ENCODE measurements around the gene LCOR. TPM values are rescaled to one million over a fixed set of nuclear protein-coding genes. Genes with fewer than 3 reads are reported as not detected.

The LCOR gene
- total RNA-seq, 1 experiment from 2014 or later, result 42.1 TPM

GRCh38 chr10:96959733-96960132 is 127.6 kb downstream of the LCOR start:
- Mint-ChIP-seq H3K27me3 (ENCODE audit: low read depth) (no peaks in the 10 kb centered on the region), H3K4me1 (no peaks in the 10 kb centered on the region), H3K36me3 (ENCODE audit: insufficient read depth in 1 of 3, low read depth in 3 of 3) (peaks cover 5 to 18% (median 12%) of the 10 kb centered on the region in 3 experiments; a peak in 5 of 7 replicates), H3K27ac (0 out of 7 replicates have a peak overlapping the region, but pooled peaks of 1 of the 3 experiments have one; percentile 64), H3K4me3 (no peak overlapping the region), H3K9me3 (no peaks in the 10 kb centered on the region)
- no peak overlapping the region for H3K4me2 ChIP-seq (ENCODE audit: insufficient read depth, insufficient read length, low read length)
- H3T11ph ChIP-seq (ENCODE audit: low read length), result no peak overlapping the region
- H3K27me3 ChIP-seq (ENCODE audit: insufficient read depth, low read length), result no peaks in the 10 kb centered on the region
- H3K4ac ChIP-seq (ENCODE audit: low read depth, low read length), result no peak overlapping the region
- H2BK15ac ChIP-seq (ENCODE audit: low read depth, low read length), result no peak overlapping the region
- H4K5ac ChIP-seq (ENCODE audit: insufficient read length, low read depth, low read length), result no peak overlapping the region
- H3K4me1 ChIP-seq (ENCODE audit: insufficient read depth, low read length), result no peaks in the 10 kb centered on the region
- H2BK12ac ChIP-seq (ENCODE audit: insufficient read length, low read depth, low read length), result no peak overlapping the region
- H3K18ac ChIP-seq (ENCODE audit: insufficient read length, low read depth, low read length), result no peak overlapping the region
- H2AK5ac ChIP-seq (ENCODE audit: insufficient read length, low read length), result no peak overlapping the region
- H3K23ac ChIP-seq (ENCODE audit: insufficient read length, low read depth, low read length), result no peak overlapping the region
- no peak overlapping the region for H2BK120ac ChIP-seq (ENCODE audit: low read depth, low read length, poor library complexity, severe bottlenecking)
- H3K56ac ChIP-seq (ENCODE audit: insufficient read length, low read depth, low read length), result no peak overlapping the region
- no peak for DNase-seq
- H3K14ac ChIP-seq (ENCODE audit: insufficient read depth, low read length), result no peak overlapping the region
- no peak overlapping the region for H2BK20ac ChIP-seq (ENCODE audit: low read depth, low read length, poor library complexity, severe bottlenecking)
- H3K9ac ChIP-seq (ENCODE audit: extremely low read depth, insufficient read length, low read length), result no peak overlapping the region
- no peaks in the 10 kb centered on the region for H4K20me1 ChIP-seq (ENCODE audit: control insufficient read depth, insufficient read depth, insufficient read length)
- no peak overlapping the region for H4K8ac ChIP-seq (replicated peaks; ENCODE audit: insufficient read length, low read depth, low read length)
- H3K79me2 ChIP-seq (ENCODE audit: insufficient read depth, low read length), result no peaks in the 10 kb centered on the region
- no peaks in the 10 kb centered on the region for H3K23me2 ChIP-seq (ENCODE audit: insufficient read length, low read depth, low read length, poor library complexity, severe bottlenecking)
- H2AFZ ChIP-seq (ENCODE audit: low read length), result no peak overlapping the region
- H3K79me1 ChIP-seq (ENCODE audit: insufficient read depth, low read depth, low read length, poor library complexity, severe bottlenecking), result no peaks in the 10 kb centered on the region
- WGBS (ENCODE audit: extremely low coverage, insufficient read length, low lambda C conversion rate), result no CpG with 5 or more reads among the region's 1 CpG
- TF ChIP-seq, protein P1, sequence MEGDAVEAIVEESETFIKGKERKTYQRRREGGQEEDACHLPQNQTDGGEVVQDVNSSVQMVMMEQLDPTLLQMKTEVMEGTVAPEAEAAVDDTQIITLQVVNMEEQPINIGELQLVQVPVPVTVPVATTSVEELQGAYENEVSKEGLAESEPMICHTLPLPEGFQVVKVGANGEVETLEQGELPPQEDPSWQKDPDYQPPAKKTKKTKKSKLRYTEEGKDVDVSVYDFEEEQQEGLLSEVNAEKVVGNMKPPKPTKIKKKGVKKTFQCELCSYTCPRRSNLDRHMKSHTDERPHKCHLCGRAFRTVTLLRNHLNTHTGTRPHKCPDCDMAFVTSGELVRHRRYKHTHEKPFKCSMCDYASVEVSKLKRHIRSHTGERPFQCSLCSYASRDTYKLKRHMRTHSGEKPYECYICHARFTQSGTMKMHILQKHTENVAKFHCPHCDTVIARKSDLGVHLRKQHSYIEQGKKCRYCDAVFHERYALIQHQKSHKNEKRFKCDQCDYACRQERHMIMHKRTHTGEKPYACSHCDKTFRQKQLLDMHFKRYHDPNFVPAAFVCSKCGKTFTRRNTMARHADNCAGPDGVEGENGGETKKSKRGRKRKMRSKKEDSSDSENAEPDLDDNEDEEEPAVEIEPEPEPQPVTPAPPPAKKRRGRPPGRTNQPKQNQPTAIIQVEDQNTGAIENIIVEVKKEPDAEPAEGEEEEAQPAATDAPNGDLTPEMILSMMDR (conservative IDR thresholded peaks at IDR 0.05), result no peak
- H3K9me3 ChIP-seq (ENCODE audit: control insufficient read depth, low read depth, low read length), result no peaks in the 10 kb centered on the region
- H2BK5ac ChIP-seq (ENCODE audit: insufficient read length, low read length), result no peak overlapping the region
- H4K91ac ChIP-seq (ENCODE audit: insufficient read length, low read depth, low read length), result no peak overlapping the region
- no peak overlapping the region for H3K27ac ChIP-seq (ENCODE audit: insufficient read length, low read depth, low read length)

Measured in H9 (cell line).